ENCODE results near the gene ZNF805.
A peak's percentile ranks its signal among the peaks of the same experiment; 100 is the strongest.
"Not testable (repeated sequence)": the region's sequence is repeated elsewhere in the genome, so short reads cannot be mapped to it uniquely, and the experiment has no call there.

The ZNF805 gene

GRCh38 chr19:57269515-57270250 lies 29.3 kb downstream of the ZNF805 start:
- peak; percentile 72 to 85 for ATAC-seq

DNA sequence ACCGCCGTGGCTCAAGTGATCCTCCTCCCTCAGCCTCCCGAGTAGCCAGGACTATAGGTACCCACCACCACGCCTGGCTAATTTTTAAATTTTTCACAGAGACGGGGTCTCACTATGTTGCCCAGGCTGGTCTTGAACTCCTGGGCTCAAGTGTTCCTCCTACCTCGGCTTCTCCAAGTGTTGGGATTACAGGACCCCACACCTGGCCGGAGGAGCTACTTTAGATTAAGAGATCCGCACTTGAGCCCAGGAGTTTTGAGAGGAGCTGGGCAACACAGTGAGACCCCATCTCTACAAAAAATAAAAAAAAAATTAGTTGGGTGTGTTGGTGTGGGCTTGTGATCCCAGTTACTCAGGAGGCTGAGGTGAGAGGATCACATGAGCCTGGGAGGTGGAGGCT lies 30.8 kb downstream of the ZNF805 start:
- no peak for ATAC-seq

GRCh38 chr19:57273014-57273413 lies 32.6 kb downstream of the ZNF805 start:
- ATAC-seq = no peak

- no peak for ATAC-seq
These were observed 36.0 kb downstream of the ZNF805 start for GRCh38 chr19:57276430-57276829.

GRCh38 chr19:57278481-57278880 lies 38.0 kb downstream of the ZNF805 start:
- not testable (repeated sequence) for ATAC-seq

DNA sequence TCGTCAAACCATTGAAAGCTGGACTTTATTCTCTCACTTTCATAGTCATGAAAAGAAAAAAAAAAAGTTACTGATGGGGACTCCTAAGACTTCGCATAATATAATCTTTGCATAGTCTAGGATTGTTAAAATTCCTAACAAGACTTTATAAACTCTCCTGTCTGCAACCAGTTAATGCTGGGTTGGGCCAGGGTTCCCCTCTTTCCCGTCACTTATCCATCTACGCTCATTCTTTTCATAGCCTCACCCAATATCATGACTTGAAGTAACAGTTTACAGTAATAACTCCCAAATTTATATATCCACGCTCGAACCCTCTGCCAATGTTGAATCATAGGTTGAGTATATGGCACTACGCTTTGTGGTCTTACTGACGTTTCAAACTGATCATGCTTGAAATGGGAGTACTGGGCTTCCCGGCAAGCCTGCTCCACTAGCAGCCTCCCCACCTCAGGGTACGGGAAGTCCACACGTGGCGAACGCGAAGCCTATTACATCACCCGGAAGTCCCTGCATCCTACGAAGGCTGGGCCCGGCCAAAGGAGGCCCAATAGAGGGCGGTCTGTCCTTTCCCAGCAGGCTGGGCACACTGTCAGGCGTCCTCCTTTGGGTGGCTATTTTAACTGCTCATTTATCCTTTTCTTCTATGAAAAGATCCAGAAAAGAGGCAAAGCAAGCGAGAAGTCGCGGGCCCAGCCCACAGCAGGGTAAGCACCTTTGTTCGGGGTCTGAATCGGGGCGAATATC lies 39.2 kb downstream of the ZNF805 start:
- ATAC-seq = peak; percentile 74 to 76

- peak; percentile 92 to 96 for ATAC-seq
These were observed 39.9 kb downstream of the ZNF805 start, which contains the start of gene ZNF460 for GRCh38 chr19:57280165-57280961. ZNF460 (plus strand) TSS chr19:57280485; CDS start chr19:57280807, 322 bp downstream.

DNA sequence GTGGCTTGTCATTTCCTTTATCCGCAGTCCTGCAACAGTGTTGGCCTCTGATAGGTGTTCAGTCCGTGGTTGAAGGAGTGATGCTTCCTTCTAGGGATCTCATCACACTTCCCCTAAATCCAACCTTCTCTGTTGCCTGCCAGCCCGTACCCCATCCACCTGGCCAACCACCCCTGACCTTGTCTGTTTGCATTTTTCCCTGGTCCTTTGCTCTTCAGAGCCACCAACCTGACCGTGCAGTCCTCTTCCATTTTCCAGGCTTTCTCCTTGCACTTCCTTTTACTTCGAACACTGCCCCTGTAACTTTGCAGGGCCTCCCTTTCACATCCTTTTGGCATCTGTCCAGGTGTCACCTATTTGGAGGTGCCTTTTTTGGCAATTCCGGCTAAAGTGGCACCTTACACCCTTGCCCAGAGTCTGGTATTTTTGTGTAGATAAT lies 40.5 kb downstream of the ZNF805 start:
- no peak for ATAC-seq

DNA sequence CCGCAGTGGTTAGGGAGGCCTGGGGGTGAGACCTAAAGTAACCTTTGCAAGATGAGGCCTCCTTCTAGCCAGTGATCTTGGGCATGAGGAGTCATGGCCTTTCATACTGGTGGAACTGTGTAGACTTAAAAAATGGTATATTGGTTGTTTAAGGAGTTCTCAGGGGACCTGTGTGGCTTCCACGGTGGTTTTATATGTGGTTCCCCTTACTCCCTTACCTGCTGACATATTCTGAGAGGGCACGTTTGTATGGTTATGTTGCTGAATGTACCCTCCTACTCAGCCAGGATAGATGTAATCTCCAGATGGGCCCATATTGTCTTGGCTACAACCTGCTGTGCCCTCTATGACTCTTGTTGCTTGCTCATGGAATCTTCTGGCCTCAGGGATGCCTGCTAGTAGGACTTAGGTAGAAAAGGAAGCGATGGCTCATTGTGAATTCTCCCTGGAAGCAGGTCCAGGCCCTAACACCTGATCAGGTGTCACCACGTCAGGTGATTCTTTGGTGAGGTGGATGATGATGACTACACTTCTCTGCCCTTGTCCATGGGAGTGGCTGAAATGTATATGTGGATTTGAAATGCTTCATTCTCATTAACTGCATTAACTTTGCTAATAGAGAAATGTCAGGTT lies 41.7 kb downstream of the ZNF805 start:
- ATAC-seq = no peak

GRCh38 chr19:57288373-57288772 lies 47.9 kb downstream of the ZNF805 start:
- ATAC-seq = no peak

DNA sequence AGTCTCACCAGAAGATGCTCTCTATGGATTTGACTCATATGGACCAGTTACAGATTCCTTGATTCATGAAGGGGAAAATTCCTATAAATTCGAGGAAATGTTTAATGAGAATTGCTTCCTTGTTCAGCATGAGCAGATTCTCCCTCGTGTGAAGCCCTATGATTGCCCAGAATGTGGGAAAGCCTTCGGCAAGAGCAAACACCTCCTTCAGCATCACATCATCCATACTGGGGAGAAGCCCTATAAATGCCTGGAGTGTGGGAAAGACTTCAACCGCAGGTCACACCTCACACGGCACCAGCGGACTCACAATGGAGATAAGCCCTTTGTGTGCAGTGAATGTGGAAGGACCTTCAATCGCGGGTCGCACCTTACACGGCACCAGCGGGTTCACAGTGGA lies 50.5 kb downstream of the ZNF805 start:
- ATAC-seq = no peak

DNA sequence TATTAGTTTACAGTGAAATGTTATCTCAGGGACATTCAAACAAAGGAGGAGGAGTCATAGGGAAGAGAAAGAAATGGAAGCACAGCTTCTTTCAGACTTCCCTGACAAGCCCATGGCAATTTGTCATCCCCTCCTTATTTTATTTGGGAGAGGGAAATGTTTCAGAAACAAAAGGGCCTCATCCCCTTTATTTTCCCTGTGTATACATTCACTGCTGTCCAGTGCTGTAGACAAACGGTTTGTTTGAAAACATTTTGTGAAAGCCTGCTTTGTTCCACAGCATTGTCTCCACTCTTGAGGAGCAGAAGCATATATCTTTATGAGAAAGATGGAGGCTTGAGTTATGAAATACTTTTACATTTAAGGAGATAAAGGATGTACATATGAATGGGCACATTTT lies 52.1 kb downstream of the ZNF805 start:
- ATAC-seq = no peak

- no peak for ATAC-seq
These were observed 53.3 kb downstream of the ZNF805 start for GRCh38 chr19:57293719-57294118.

GRCh38 chr19:57302020-57302465 lies 61.6 kb downstream of the ZNF805 start:
- no peak for ATAC-seq

DNA sequence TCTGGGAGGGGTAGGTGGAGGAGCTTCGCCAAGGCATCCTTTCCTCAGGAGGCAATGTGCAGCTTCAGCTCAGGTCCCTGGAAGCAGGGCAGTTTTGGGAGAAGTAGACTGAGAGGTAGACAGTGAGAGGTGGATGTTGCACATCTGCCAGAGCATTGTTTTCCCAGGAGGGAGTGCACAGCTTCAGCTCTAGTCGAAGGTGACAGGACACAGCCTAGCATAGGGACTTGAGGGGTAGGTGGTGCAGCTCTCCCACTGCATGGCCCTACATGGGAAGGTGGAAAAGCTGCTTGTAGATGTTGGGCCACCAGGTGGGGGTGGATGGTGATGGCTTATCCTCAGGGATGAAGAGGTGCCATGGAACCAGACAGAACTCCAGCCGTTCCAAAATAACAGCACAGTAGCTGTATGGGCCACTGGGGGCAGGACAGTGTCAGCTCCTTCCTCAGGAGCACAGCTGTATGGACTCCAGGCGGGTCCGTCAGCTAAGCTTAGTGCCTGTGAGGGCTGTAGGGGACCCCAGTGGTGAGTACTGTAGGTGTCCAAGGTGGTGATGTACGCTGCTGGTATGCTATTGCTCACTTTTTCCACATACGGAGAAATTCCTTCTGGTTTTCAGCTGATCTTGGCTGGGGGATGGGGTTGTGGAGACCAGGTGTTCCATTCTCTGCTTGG lies 62.4 kb downstream of the ZNF805 start:
- ATAC-seq = no peak

Measured in activated CD4-positive, CD25-positive, alpha-beta regulatory T cell treated with anti-CD3 and anti-CD28 coated beads, Interleukin-2, amount 50 U/mL, for 24 hours (primary cell).